ENCODE data around the gene CAMK2D. TPM values are rescaled to one million over a fixed set of nuclear protein-coding genes. Genes with fewer than 3 reads are reported as not detected.

The CAMK2D gene
- total RNA-seq, 1 donor from 2014 or later = 19.7 TPM

DNA sequence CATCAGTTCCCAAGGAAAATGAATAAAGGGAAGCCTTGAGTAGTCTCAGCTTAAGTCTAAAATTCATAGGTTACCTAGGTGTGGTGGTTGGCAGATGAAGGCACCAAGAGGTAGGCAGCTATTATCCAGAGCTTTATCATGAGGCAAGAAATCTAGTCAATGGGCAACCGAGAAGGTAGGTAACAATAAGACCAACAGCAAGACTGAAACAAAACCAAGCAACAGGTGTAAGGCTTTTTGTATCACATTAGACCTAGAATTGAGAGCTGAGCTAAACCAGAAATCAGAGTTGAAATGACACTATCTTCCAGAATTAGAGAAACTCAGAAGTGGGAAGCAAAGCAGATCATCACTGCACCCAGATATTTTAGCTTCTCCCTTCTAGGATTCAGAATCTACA is 117.1 kb downstream of the CAMK2D start:
- H3K27ac Mint-ChIP-seq (ENCODE audit: unreplicated experiment) = peak overlapping the region; percentile 10
- H3K4me1 Mint-ChIP-seq (ENCODE audit: unreplicated experiment) = peaks cover 12% of the 10 kb centered on the region

GRCh38 chr4:113643505-113643904 is 118.0 kb downstream of the CAMK2D start:
- Mint-ChIP-seq H3K27ac (ENCODE audit: unreplicated experiment) (no peak overlapping the region), H3K9me3 (ENCODE audit: unreplicated experiment) (no peaks in the 10 kb centered on the region), H3K27me3 (ENCODE audit: unreplicated experiment) (no peaks in the 10 kb centered on the region), H3K36me3 (ENCODE audit: low read depth, unreplicated experiment) (no peaks in the 10 kb centered on the region), H3K4me3 (ENCODE audit: unreplicated experiment) (no peak overlapping the region), H3K4me1 (ENCODE audit: unreplicated experiment) (peaks cover 12% of the 10 kb centered on the region)
- TF ChIP-seq, protein P1, sequence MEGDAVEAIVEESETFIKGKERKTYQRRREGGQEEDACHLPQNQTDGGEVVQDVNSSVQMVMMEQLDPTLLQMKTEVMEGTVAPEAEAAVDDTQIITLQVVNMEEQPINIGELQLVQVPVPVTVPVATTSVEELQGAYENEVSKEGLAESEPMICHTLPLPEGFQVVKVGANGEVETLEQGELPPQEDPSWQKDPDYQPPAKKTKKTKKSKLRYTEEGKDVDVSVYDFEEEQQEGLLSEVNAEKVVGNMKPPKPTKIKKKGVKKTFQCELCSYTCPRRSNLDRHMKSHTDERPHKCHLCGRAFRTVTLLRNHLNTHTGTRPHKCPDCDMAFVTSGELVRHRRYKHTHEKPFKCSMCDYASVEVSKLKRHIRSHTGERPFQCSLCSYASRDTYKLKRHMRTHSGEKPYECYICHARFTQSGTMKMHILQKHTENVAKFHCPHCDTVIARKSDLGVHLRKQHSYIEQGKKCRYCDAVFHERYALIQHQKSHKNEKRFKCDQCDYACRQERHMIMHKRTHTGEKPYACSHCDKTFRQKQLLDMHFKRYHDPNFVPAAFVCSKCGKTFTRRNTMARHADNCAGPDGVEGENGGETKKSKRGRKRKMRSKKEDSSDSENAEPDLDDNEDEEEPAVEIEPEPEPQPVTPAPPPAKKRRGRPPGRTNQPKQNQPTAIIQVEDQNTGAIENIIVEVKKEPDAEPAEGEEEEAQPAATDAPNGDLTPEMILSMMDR (IDR thresholded peaks at IDR 0.05; ENCODE audit: unreplicated experiment) = no peak
- DNase-seq (ENCODE audit: low spot score) = no peak

More for the DNA sequence above, 117.1 kb downstream of the CAMK2D start:
- TF ChIP-seq, protein P1 (IDR thresholded peaks at IDR 0.05; ENCODE audit: unreplicated experiment) = no peak
- Mint-ChIP-seq H3K4me3 (ENCODE audit: unreplicated experiment) (no peak overlapping the region), H3K9me3 (ENCODE audit: unreplicated experiment) (no peaks in the 10 kb centered on the region), H3K36me3 (ENCODE audit: low read depth, unreplicated experiment) (no peaks in the 10 kb centered on the region), H3K27me3 (ENCODE audit: unreplicated experiment) (no peaks in the 10 kb centered on the region)
- DNase-seq (ENCODE audit: low spot score) = no peak

DNA sequence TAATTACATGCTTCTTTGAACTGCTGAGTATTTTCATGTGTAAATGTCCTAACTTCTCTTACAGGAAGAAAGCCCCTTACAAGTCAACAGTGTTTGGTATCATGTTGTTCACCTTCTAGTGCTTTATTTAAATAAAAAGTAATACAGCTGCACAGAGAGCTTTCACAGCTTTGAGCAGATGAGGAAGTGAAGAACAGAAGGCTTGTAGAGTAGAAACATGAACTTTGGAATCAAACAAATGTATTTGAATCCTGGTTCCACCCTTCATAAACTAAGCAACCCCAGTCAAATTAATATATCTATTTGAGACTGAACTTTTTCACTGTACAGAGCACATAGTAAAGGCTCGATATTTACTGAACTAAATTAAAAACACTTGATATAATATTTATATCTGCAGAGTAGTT is 120.5 kb downstream of the CAMK2D start:
- TF ChIP-seq, protein P1 (IDR thresholded peaks at IDR 0.05; ENCODE audit: unreplicated experiment) = no peak
- H3K9me3 Mint-ChIP-seq (ENCODE audit: unreplicated experiment) = no peaks in the 10 kb centered on the region
- H3K36me3 Mint-ChIP-seq (ENCODE audit: low read depth, unreplicated experiment) = peaks cover 6% of the 10 kb centered on the region
- peaks cover 4% of the 10 kb centered on the region for H3K4me1 Mint-ChIP-seq (ENCODE audit: unreplicated experiment)
- DNase-seq (ENCODE audit: low spot score) = no peak
- H3K27ac Mint-ChIP-seq (ENCODE audit: unreplicated experiment) = no peak overlapping the region
- no peaks in the 10 kb centered on the region for H3K27me3 Mint-ChIP-seq (ENCODE audit: unreplicated experiment)
- H3K4me3 Mint-ChIP-seq (ENCODE audit: unreplicated experiment) = no peak overlapping the region

DNA sequence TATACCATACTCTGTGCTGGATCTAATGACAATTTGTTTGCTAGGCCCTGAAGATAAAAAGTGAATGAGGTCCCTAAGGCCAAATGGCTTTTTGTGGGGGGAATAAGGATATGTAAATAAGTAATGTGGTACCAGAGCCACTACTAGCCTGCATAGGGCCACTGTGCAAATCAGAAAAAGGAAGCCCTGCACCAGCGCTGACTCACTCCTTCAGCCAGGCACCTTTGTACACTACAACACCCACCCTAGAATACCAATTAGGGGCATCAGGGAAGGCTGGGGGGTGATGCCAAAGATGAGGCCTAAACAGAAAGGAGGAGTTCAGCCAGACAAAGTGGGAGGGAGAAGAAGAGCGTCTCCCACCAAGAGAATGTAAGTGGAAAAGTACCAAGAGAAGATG is 122.2 kb downstream of the CAMK2D start:
- Mint-ChIP-seq H3K27me3 (ENCODE audit: unreplicated experiment) (no peaks in the 10 kb centered on the region), H3K36me3 (ENCODE audit: low read depth, unreplicated experiment) (peaks cover 6% of the 10 kb centered on the region), H3K27ac (ENCODE audit: unreplicated experiment) (no peak overlapping the region), H3K4me3 (ENCODE audit: unreplicated experiment) (no peak overlapping the region), H3K4me1 (ENCODE audit: unreplicated experiment) (no peaks in the 10 kb centered on the region), H3K9me3 (ENCODE audit: unreplicated experiment) (no peaks in the 10 kb centered on the region)
- TF ChIP-seq, protein P1 (IDR thresholded peaks at IDR 0.05; ENCODE audit: unreplicated experiment) = no peak
- no peak for DNase-seq (ENCODE audit: low spot score)

GRCh38 chr4:113638562-113638832 is 123.0 kb downstream of the CAMK2D start:
- H3K9me3 Mint-ChIP-seq (ENCODE audit: unreplicated experiment) = no peaks in the 10 kb centered on the region
- no peak overlapping the region for H3K27ac Mint-ChIP-seq (ENCODE audit: unreplicated experiment)

More at GRCh38 chr4:113638562-113638832, 123.0 kb downstream of the CAMK2D start:
- H3K27me3 Mint-ChIP-seq (ENCODE audit: unreplicated experiment) = no peaks in the 10 kb centered on the region
- no peak overlapping the region for H3K4me3 Mint-ChIP-seq (ENCODE audit: unreplicated experiment)
- peaks cover 6% of the 10 kb centered on the region for H3K36me3 Mint-ChIP-seq (ENCODE audit: low read depth, unreplicated experiment)
- TF ChIP-seq, protein P1 (IDR thresholded peaks at IDR 0.05; ENCODE audit: unreplicated experiment) = no peak
- DNase-seq (ENCODE audit: low spot score) = no peak
- H3K4me1 Mint-ChIP-seq (ENCODE audit: unreplicated experiment) = no peaks in the 10 kb centered on the region

All from endothelial cell (in vitro differentiated cells).